Heart right ventricle (tissue), 16 donors: ENCODE results near the gene SETD2. TPM values are rescaled to one million over a fixed set of nuclear protein-coding genes. Genes with fewer than 3 reads are reported as not detected.

Experiments used
- ATAC-seq, 8 donors: fragments of 200-7000 bp; cut with Tn5 transposase; one replicate each; pipeline ENCODE4 v1.9.1; 2020; ENCODE audit warnings: mild to moderate bottlenecking in 8 of 8, moderate library complexity in 8 of 8, moderate number of reproducible peaks in 1 of 8
- DNase-seq, 2 donors: peaks; one replicate each; pipeline ENCODE4 v3.0.0-alpha.2; 2020
- H3K27ac ChIP-seq, 10 donors: fragments of 200-600 bp; sonication (generic) in 2 of 10; one replicate each; pipeline versions ENCODE4 v1.5.0 to v1.8.0; 2020 to 2022; ENCODE audit warnings: mild to moderate bottlenecking in 3 of 10
- H3K27me3 ChIP-seq, 7 donors: fragments of 200-600 bp; one replicate each; pipeline ENCODE4 v1.8.0; 2021 to 2022; ENCODE audit warnings: mild to moderate bottlenecking in 2 of 7
- H3K36me3 ChIP-seq, 9 donors: fragments of 200-600 bp; sonication (generic) in 1 of 9; one replicate each; pipeline versions ENCODE4 v1.5.0 to v1.8.0; 2020 to 2022; ENCODE audit warnings: mild to moderate bottlenecking in 2 of 9
- H3K4me1 ChIP-seq, 9 donors: fragments of 200-600 bp; sonication (generic) in 1 of 9; one replicate each; pipeline versions ENCODE4 v1.5.0 to v1.8.0; 2020 to 2022; ENCODE audit warnings: mild to moderate bottlenecking in 4 of 9
- H3K4me3 ChIP-seq, 10 donors: fragments of 200-600 bp; sonication (generic) in 2 of 10; one replicate each; pipeline versions ENCODE4 v1.5.0 to v1.8.0; 2020 to 2022; ENCODE audit warnings: mild to moderate bottlenecking in 7 of 10, moderate library complexity in 2 of 10
- H3K9me3 ChIP-seq, 11 donors: fragments of 200-600 bp in 10 of 11; sonication (generic) in 2 of 11; one replicate each; pipeline versions ENCODE4 v1.5.0 to v1.8.0; 2013 to 2022; ENCODE audit warnings: mild to moderate bottlenecking in 2 of 11, control low read depth in 1 of 11, moderate library complexity in 1 of 11
- CTCF ChIP-seq, 9 donors: fragments of 200-600 bp; sonication (generic) in 2 of 9; IDR thresholded peaks; one replicate each; pipeline versions ENCODE4 v1.5.0 to v1.8.0; 2021 to 2022; ENCODE audit warnings: antibody characterized with exemption in 9 of 9, mild to moderate bottlenecking in 5 of 9, moderate library complexity in 1 of 9
- WGBS, 2 donors: extraction: QIAGEN DNeasy Blood & Tissue Kit; methylation state at CpG; one replicate each; pipeline ENCODE4 v1.1.7; 2013; ENCODE audit warnings: inconsistent platforms in 1 of 2; 5-methylcytosine and 5-hydroxymethylcytosine counted together
- intact Hi-C, 10 donors: fragments of 100-400 bp; cut with DNase I; formaldehyde crosslinking; loops; one replicate each; pipeline versions ENCODE4 v1.11.1 to v1.14.2; 2022
- polyA plus RNA-seq, 2 donors: library from polyadenylated mRNA; stranded (reverse); fragments of 200-250 nt; gene quantifications; one replicate each; pipeline ENCODE4 v1.2.3, GENCODE V29; 2013
- total RNA-seq, 10 donors: library from RNA; stranded (reverse); fragmentation: NEBNext Ultra II Directional in 3 of 10; extraction: Animal tissue kit (Norgen Biotek cat#: 25700) in 3 of 10; gene quantifications; one replicate each; pipeline versions ENCODE4 v1.2.1 to v1.2.4, GENCODE V29; 2021 to 2023
- donor health status: Arrhythmogenic right ventricular cardiomyopathy.
- donor health status: ischemic (EF 13 %, LVEDD 7.1; RV severe dilation, severe dysfunction).
- donor health status: healthy with polysubstance abuse.
- donor health status: DM: no; HTN: yes; CAD: no.
- donor health status: DM: no; HTN: no; CAD: no.
- donor health status: ischemic (EF 25% LVEDD 6.9; RV normal size, moderate dysfunction).
- donor health status: ischemic (EF 25% LVEDD 5.7; RV mildly dilated, moderate dysfunction).
- donor health status: healthy.
- donor health status: DM: yes; HTN: yes; CAD: no.
- donor health status: Ischemic cardiomyopathy.
- donor health status: ischemic (EF 35%, LVEDD 5.7; RV mildly dilated, moderate dysfunction).
- donor health status: nonischemic (EF 11% LVEDD 7.7; RV severe dilation, severe dysfunction).
- donor health status: DM: yes; HTN: yes; CAD: no.
- donor health status: PGD.
- donor health status: ischemic (EF 29% LVEDD 5.4; RV normal size, mild dysfunction).
- donor health status: nonischemic (EF 23%, LVEDD 6.1; RV moderate dilation, normal function).

The SETD2 gene
- total and polyA plus RNA-seq, 12 donors = 8.6 to 34.4 (median 30.0) TPM

GRCh38 chr3:46966811-46967210, 197.1 kb downstream of the SETD2 start:
- no peak overlapping the region for H3K27ac ChIP-seq
- WGBS, 2 donors = 82 to 84% methylated on average over 5 of the region's 5 CpGs
- intact Hi-C loops = loop anchor here in 1 of 10 donors (5.0 kb wide), 1 partner anchor 35 kb away; no protein-coding TSS in a partner anchor
- DNase-seq = no peak
- peaks cover 0 to 29% (median 0%) of the 10 kb centered on the region in 9 donors for H3K36me3 ChIP-seq
- ATAC-seq = no peak
- no peaks in the 10 kb centered on the region for H3K9me3 ChIP-seq
- no peak for TF ChIP-seq CTCF (IDR thresholded peaks at IDR 0.05)
- no peak overlapping the region for H3K4me3 ChIP-seq
- H3K4me1 ChIP-seq = peaks cover 9 to 77% (median 65%) of the 10 kb centered on the region in 9 donors
- H3K27me3 ChIP-seq = no peaks in the 10 kb centered on the region

Other genes starting within 250 kb of the SETD2 start
- 10 to 100 TPM; 28.8 to 39.9 (median 33.3) TPM for gene CCDC12, start 187.4 kb downstream of the SETD2 start, total RNA-seq
- gene CCDC12, start 187.4 kb downstream of the SETD2 start, polyA plus RNA-seq = 100 to 1,000 TPM in 1 of 2 donors, 10 to 100 TPM in 1; 86.1 to 137 TPM
- gene NBEAL2, start 184.4 kb downstream of the SETD2 start, total RNA-seq = 10 to 100 TPM in 7 of 10 donors, 1 to 10 TPM in 3; 7.6 to 23.1 (median 10.8) TPM
- 10 to 100 TPM; 44.0 to 51.1 TPM for gene NBEAL2, start 184.4 kb downstream of the SETD2 start, polyA plus RNA-seq
- 10 to 100 TPM in 2 of 10 donors, 1 to 10 TPM in 8; 6.3 to 12.9 (median 8.5) TPM for gene KIF9, start 118.7 kb upstream of the SETD2 start, total RNA-seq
- 10 to 100 TPM in 1 of 2 donors, 1 to 10 TPM in 1; 4.2 to 16.6 TPM for gene KIF9, start 118.7 kb upstream of the SETD2 start, polyA plus RNA-seq
- 10 to 100 TPM; 32.1 to 52.5 (median 41.6) TPM for gene KLHL18, start 118.8 kb upstream of the SETD2 start, total RNA-seq
- 10 to 100 TPM; 58.5 to 85.7 TPM for gene KLHL18, start 118.8 kb upstream of the SETD2 start, polyA plus RNA-seq
- 10 to 100 TPM; 16.4 to 23.4 (median 19.6) TPM for gene PTPN23, start 216.9 kb upstream of the SETD2 start, total RNA-seq
- 10 to 100 TPM in 1 of 2 donors, 1 to 10 TPM in 1; 9.2 to 23.0 TPM for gene PTPN23, start 216.9 kb upstream of the SETD2 start, polyA plus RNA-seq